ENCODE results near the gene IFTAP.
A peak's percentile ranks its signal among the peaks of the same experiment; 100 is the strongest.

The IFTAP gene

DNA sequence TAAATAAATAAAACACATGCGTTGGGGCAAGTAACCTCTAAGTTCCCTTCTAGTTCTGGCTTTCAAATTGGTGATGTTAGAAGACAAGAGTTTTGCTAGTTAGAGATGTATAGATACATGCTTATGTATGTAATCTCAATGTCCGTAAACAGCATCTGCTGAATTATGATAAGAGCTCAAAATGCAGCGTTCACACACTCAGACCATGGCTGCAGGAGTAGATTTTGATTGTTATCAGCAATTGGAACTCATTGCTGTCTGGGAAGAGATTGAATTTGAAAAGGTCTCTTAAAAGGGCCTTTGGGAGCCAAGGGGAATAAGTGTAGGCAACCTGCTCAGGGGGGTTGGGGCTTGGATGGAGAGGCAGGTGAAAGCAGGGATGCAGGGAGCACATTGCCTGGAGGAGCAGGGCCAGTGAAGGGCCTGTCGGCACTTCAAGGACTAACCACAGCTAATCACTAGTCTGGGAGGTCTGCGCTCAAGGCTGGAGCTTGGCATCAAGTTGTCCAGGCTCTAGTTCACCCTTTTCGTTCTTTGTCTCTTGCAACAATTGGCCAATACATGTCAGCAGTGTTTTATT lies 29.2 kb upstream of the IFTAP start:
- no peaks in the 10 kb centered on the region for H3K9me3 ChIP-seq (ENCODE audit: insufficient read depth, low read length, severe bottlenecking)
- peaks cover 68% of the 10 kb centered on the region for H3K79me2 ChIP-seq (ENCODE audit: insufficient read depth, low read length)
- peak overlapping the region; percentile 47 for H3K4me2 ChIP-seq (ENCODE audit: insufficient read depth, low read length)
- no peak overlapping the region for H3K4me3 ChIP-seq (ENCODE audit: low read depth in 1 of 2, low read length in 2 of 2)
- peaks cover 52% of the 10 kb centered on the region for H3K4me1 ChIP-seq (ENCODE audit: insufficient read depth, low read length)
- peak overlapping the region; percentile 75 for H3K27ac ChIP-seq (ENCODE audit: low read length)
- H2AFZ ChIP-seq (ENCODE audit: low read depth, low read length): peak overlapping the region; percentile 60; the same call in 1 of the 2 replicates
- H3K9ac ChIP-seq (ENCODE audit: low read depth, low read length): peak overlapping the region; percentile 30; the same call in 1 of the 2 replicates
- no peak for ATAC-seq (ENCODE audit: insufficient read depth, low read depth)
- H4K20me1 ChIP-seq (ENCODE audit: insufficient read depth, low read length): peaks cover 4% of the 10 kb centered on the region; the same call in 1 of the 2 replicates
- DNase-seq: no peak
- TF ChIP-seq, protein P1, sequence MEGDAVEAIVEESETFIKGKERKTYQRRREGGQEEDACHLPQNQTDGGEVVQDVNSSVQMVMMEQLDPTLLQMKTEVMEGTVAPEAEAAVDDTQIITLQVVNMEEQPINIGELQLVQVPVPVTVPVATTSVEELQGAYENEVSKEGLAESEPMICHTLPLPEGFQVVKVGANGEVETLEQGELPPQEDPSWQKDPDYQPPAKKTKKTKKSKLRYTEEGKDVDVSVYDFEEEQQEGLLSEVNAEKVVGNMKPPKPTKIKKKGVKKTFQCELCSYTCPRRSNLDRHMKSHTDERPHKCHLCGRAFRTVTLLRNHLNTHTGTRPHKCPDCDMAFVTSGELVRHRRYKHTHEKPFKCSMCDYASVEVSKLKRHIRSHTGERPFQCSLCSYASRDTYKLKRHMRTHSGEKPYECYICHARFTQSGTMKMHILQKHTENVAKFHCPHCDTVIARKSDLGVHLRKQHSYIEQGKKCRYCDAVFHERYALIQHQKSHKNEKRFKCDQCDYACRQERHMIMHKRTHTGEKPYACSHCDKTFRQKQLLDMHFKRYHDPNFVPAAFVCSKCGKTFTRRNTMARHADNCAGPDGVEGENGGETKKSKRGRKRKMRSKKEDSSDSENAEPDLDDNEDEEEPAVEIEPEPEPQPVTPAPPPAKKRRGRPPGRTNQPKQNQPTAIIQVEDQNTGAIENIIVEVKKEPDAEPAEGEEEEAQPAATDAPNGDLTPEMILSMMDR (IDR thresholded peaks at IDR 0.05; ENCODE audit: borderline replicate concordance, extremely low read depth, low read length, poor library complexity, severe bottlenecking): no peak
- no peak for TF ChIP-seq EZH2 (IDR thresholded peaks at IDR 0.05; ENCODE audit: borderline replicate concordance, low read depth, low read length, severe bottlenecking)
- peaks cover 20% of the 10 kb centered on the region for H3K36me3 ChIP-seq (ENCODE audit: insufficient read depth, low read length)
- H3K27me3 ChIP-seq (ENCODE audit: insufficient read depth, low read length, poor library complexity): no peaks in the 10 kb centered on the region

DNA sequence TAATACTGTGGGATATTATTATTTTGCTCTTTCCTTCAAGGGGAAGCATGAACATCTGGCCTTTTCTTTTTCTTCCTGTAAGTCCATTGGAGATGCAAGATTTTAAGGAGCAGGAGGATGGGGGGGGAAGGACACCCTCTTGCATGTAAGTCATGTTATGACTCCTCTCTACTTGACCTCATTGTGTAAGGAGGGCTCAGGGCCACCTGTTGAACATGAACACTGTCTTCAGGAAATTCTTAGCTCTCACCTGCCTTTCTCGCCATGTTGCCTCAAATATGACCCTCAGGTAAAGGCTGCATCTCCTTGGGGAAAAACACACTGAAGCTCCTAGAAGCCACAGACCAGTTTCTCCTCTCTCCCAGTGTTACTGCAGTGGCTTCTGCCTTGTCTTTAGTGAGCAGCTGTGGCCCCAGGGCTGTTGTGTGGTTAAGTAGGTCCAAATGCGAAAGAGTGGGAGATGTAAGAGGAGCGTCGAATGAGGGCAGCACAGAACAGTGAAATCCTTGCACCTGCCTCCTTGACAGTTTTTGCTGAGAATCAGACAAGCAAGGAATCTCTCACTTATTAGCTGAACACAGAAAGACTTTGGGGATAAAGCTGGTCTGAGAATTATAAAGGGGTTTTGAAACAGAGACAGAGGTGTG lies 27.8 kb upstream of the IFTAP start:
- TF ChIP-seq, protein P1 (IDR thresholded peaks at IDR 0.05; ENCODE audit: borderline replicate concordance, extremely low read depth, low read length, poor library complexity, severe bottlenecking): peak; percentile 88
- no peak for TF ChIP-seq EZH2 (IDR thresholded peaks at IDR 0.05; ENCODE audit: borderline replicate concordance, low read depth, low read length, severe bottlenecking)
- Histone ChIP-seq H3K36me3 (ENCODE audit: insufficient read depth, low read length) (peaks cover 34% of the 10 kb centered on the region), H4K20me1 (ENCODE audit: insufficient read depth, low read length) (peaks cover 13% of the 10 kb centered on the region), H3K9me3 (ENCODE audit: insufficient read depth, low read length, severe bottlenecking) (no peaks in the 10 kb centered on the region), H2AFZ (ENCODE audit: low read depth, low read length) (no peak overlapping the region), H3K27me3 (ENCODE audit: insufficient read depth, low read length, poor library complexity) (no peaks in the 10 kb centered on the region), H3K79me2 (ENCODE audit: insufficient read depth, low read length) (peaks cover 68% of the 10 kb centered on the region), H3K9ac (ENCODE audit: low read depth, low read length) (peak overlapping the region; percentile 81), H3K4me1 (ENCODE audit: insufficient read depth, low read length) (peaks cover 48% of the 10 kb centered on the region), H3K4me2 (ENCODE audit: insufficient read depth, low read length) (peak overlapping the region; percentile 73), H3K27ac (ENCODE audit: low read length) (peak overlapping the region; percentile 92), H3K4me3 (ENCODE audit: low read depth in 1 of 2, low read length in 2 of 2) (peak overlapping the region in 1 of 2 experiments; percentile 66; a peak in 2 of 4 replicates)
- DNase-seq: peak; percentile 89
- ATAC-seq (ENCODE audit: insufficient read depth, low read depth): peak; percentile 74

DNA sequence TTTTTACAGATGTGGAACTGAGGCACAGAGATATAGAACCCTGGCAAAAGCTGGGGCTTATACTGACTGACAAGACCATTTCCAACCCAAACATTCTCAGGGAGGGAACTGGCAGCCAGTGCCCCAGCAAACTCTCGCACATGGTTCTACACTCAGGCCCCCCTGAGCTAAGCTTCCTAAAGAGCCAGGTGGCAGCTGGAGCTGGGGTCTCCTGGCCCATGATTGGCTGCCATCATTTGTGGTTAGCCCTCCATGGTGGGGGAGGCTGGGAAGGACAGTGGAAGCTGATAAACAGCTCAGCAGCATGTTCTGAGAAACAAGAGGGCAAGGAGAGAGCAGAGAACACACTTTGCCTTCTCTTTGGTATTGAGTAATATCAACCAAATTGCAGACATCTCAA lies 26.6 kb upstream of the IFTAP start, which contains the start of gene RAG1:
RAG1 (plus strand) TSS at position 314 of the 400 bp plus-strand sequence. CDS start 5,298 bp downstream, outside the sequence.
- Histone ChIP-seq H3K27ac (ENCODE audit: low read length) (peak within 1 kb of the TSS; percentile 92), H2AFZ (ENCODE audit: low read depth, low read length) (no peak within 1 kb of the TSS), H3K79me2 (ENCODE audit: insufficient read depth, low read length) (peaks cover 80% of the 10 kb centered on the region), H3K4me2 (ENCODE audit: insufficient read depth, low read length) (peak within 1 kb of the TSS; percentile 73), H3K4me1 (ENCODE audit: insufficient read depth, low read length) (peaks cover 60% of the 10 kb centered on the region), H3K4me3 (ENCODE audit: low read depth in 1 of 2, low read length in 2 of 2) (peak within 1 kb of the TSS; percentile 66 to 88), H3K36me3 (ENCODE audit: insufficient read depth, low read length) (peaks cover 46% of the 10 kb centered on the region), H4K20me1 (ENCODE audit: insufficient read depth, low read length) (peaks cover 25% of the 10 kb centered on the region), H3K9me3 (ENCODE audit: insufficient read depth, low read length, severe bottlenecking) (no peaks in the 10 kb centered on the region), H3K27me3 (ENCODE audit: insufficient read depth, low read length, poor library complexity) (no peaks in the 10 kb centered on the region), H3K9ac (ENCODE audit: low read depth, low read length) (peak within 1 kb of the TSS; percentile 81)
- no peak for TF ChIP-seq EZH2 (IDR thresholded peaks at IDR 0.05; ENCODE audit: borderline replicate concordance, low read depth, low read length, severe bottlenecking)
- TF ChIP-seq, protein P1 (IDR thresholded peaks at IDR 0.05; ENCODE audit: borderline replicate concordance, extremely low read depth, low read length, poor library complexity, severe bottlenecking): no peak
- DNase-seq: peak; percentile 96
- ATAC-seq (ENCODE audit: insufficient read depth, low read depth): peak; percentile 75
